ENCODE data around the gene SMAD7.

DNA sequence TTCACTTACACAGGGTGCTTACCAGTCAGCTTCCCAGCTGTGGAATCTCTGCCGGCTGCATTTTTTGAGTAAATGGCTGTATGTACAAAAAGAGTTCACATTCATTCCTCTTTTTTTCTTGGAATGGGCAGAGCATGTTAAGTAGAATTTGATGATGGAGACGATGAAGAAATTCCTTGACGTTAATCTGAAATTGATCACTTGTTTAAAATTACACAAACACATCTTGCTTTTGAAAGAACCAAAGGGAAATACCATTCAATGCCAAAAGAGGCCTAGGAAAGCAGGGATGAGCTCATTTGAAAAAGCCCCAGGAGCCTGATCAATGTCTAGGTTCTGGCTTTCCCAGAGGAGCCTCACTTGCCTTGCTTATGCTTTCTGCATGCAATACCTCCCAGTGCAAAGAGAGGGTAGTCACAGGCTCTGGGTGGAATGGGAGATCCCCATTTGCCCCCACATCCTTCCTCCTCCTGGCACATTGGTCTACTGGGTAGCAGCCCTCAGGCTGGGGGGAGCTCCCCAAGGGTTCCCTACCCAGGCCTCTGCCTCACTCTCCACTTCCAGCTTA is 12.3 kb upstream of the SMAD7 start:
- no peak for TF ChIP-seq CTCF (IDR thresholded peaks at IDR 0.05)
- TF ChIP-seq ZFX (IDR thresholded peaks at IDR 0.05; ENCODE audit: borderline replicate concordance) = no peak
